HUES48 (cell line): ENCODE results near the gene DEPP1.

ENCODE experiments used
- H3K27ac ChIP-seq: one replicate; pipeline ENCODE4 v1.7.0; 2013; ENCODE audit warnings: low read depth, low read length, inconsistent platforms
- H3K27me3 ChIP-seq: 2 replicates; pipeline ENCODE4 v1.6.1; 2013; ENCODE audit warnings: mild to moderate bottlenecking, low read length; ENCODE audit not compliant: control insufficient read depth, insufficient read depth
- H3K36me3 ChIP-seq: 2 replicates; pipeline ENCODE4 v1.6.1; 2013; ENCODE audit warnings: low read length; ENCODE audit not compliant: control insufficient read depth, insufficient read depth
- H3K4me1 ChIP-seq: 2 replicates; pipeline ENCODE4 v1.6.1; 2013; ENCODE audit warnings: mild to moderate bottlenecking, low read length; ENCODE audit not compliant: control insufficient read depth, insufficient read depth
- H3K4me3 ChIP-seq: 2 replicates; pipeline ENCODE4 v1.5.1; 2013; ENCODE audit warnings: mild to moderate bottlenecking, low read depth, low read length
- H3K9ac ChIP-seq: 2 replicates; pipeline ENCODE4 v1.6.1; 2013; ENCODE audit warnings: mild to moderate bottlenecking, low read depth, low read length, moderate library complexity
- H3K9me3 ChIP-seq: 2 replicates; pipeline ENCODE4 v1.6.1; 2013; ENCODE audit warnings: low read length; ENCODE audit not compliant: control insufficient read depth, insufficient read depth

The DEPP1 gene

DNA sequence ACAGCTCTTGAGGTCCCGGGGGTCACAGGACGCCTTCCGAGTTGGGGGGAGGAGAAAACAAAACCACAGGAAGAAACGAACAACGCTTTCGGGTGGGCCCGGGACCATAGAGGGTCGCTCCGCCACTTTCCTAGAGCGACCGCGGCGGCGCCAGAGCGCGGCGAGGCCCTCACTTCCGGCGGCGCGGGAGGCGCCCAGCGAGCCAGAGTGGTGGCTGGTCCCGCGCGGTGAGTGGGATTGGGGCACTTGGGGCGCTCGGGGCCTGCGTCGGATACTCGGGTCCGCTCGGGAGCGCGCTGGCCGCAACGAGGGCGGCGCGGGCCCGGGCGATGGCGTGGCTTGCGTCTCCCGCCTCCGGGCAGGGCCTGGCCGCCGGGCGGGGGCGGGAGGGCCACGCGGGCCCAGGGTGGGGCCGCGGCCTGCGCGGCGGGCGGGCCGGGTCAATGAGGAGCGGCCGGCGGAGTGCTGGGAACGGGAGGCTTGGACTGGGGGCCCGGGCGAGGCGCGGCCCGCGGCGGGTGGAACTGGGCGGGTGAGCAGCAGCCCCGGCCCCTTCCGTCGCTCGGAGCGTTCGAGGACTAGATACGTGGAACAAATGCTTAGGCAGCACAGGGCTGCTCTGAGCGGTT is 22.3 kb upstream of the DEPP1 start, which contains the start of gene ZNF22:
Gene ZNF22, plus strand, starts transcription at position 172 of the 629 bp plus-strand sequence. CDS start 2,446 bp downstream, outside the sequence.
- H3K27me3 ChIP-seq = peaks cover 5% of the 10 kb centered on the region; the same call in 1 of the 2 replicates
- H3K4me3 ChIP-seq = peak within 1 kb of the TSS; percentile 64
- peaks cover 11% of the 10 kb centered on the region for H3K4me1 ChIP-seq
- H3K36me3 ChIP-seq = peaks cover 24% of the 10 kb centered on the region
- H3K27ac ChIP-seq = peak within 1 kb of the TSS; percentile 76
- H3K9me3 ChIP-seq = no peaks in the 10 kb centered on the region
- H3K9ac ChIP-seq = peak within 1 kb of the TSS; percentile 65

DNA sequence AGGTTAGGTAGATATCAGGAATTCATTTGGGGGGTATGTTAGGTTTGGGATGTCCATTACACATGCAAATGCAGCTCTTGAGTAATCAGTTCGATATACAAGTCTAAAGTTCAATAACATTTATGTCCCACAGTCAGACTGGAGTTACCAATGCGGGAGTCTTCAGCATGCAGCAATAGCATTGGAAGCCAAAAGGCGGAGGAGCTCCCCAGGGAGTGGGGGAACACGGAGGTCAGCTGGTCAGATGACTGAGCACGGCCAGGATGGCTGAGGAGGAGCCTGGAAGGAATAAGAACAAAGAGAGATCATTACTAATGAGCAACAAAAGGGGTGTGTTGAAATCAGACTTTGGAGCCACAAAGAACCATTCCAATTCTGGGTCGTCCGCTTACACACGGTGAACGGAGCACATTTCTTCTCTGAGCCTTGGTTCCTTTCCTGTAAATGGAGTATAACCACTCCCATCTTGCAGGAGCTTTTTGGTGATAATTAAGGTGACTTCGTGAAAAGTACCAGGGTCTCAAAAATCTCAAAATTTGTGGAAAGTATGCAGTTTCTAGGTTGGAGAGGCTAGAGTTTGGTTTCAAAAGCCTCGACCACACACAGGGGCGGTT is 21.6 kb upstream of the DEPP1 start:
- peak overlapping the region; percentile 65 for H3K9ac ChIP-seq
- H3K4me3 ChIP-seq = peak overlapping the region; percentile 64
- peaks cover 21% of the 10 kb centered on the region for H3K36me3 ChIP-seq
- H3K9me3 ChIP-seq = no peaks in the 10 kb centered on the region
- H3K27me3 ChIP-seq = peaks cover 5% of the 10 kb centered on the region; the same call in 1 of the 2 replicates
- H3K27ac ChIP-seq = peak overlapping the region; percentile 76
- H3K4me1 ChIP-seq = peaks cover 11% of the 10 kb centered on the region

DNA sequence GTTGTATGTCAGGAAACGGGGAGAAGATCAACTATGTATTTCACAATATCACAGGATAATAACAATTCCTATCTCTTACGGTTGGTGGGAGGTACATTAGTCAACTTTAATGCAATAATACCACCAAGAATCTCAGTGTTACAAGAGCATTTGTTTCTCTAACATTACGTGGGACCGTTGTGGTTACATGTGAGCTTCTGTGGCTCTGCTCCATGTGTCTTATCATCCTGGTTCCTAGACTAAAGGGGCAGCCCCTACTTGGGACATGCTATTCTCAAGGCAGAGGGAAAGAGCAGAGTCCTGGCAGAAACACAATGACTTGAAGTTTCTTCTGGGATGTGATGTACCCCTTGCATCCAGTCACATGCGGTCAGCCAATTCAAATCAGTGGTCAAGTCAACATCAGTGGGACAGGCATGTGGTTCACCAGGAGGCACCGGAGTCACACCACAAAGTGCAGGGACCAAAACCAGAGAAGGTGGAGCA is 19.6 kb upstream of the DEPP1 start:
- H3K36me3 ChIP-seq = peaks cover under 1% of the 10 kb centered on the region
- H3K4me3 ChIP-seq = no peak overlapping the region
- peaks cover 18% of the 10 kb centered on the region for H3K4me1 ChIP-seq
- peaks cover 5% of the 10 kb centered on the region; the same call in 1 of the 2 replicates for H3K27me3 ChIP-seq
- no peaks in the 10 kb centered on the region for H3K9me3 ChIP-seq
- no peak overlapping the region for H3K27ac ChIP-seq
- H3K9ac ChIP-seq = no peak overlapping the region

DNA sequence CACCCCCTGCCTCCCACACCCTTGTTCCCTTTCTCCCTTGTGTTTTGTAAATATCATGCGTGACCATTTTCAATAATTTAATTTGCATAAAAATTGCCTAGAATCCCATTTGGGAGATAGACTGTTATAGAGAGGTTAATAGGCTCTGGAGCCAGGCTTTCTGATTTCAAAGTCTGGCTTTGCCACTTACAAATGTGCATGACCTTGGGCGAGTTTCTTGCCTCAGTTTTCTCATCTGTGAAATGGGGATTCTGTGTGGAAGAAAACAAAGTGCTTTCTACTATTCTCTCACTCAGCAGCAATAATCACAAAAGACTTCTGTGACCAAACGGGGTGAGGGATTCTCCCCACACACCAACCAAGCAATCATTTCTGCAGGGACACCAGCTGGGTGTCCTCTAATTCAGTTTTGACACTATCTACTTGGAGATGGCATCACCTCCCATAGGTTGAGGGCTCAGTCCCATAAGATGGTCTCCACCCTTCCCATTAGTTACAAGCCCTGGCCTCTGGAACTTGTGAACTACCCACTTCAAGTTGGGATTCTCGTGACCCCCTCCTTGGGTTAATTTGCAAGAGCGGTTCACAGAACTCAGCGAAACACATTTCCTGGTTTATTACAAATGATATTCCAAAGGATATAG is 18.6 kb upstream of the DEPP1 start:
- Histone ChIP-seq H3K4me1 (peaks cover 18% of the 10 kb centered on the region), H3K9ac (no peak overlapping the region), H3K27me3 (peaks cover 5% of the 10 kb centered on the region; the same call in 1 of the 2 replicates), H3K27ac (no peak overlapping the region), H3K36me3 (no peaks in the 10 kb centered on the region), H3K9me3 (no peaks in the 10 kb centered on the region), H3K4me3 (no peak overlapping the region)

DNA sequence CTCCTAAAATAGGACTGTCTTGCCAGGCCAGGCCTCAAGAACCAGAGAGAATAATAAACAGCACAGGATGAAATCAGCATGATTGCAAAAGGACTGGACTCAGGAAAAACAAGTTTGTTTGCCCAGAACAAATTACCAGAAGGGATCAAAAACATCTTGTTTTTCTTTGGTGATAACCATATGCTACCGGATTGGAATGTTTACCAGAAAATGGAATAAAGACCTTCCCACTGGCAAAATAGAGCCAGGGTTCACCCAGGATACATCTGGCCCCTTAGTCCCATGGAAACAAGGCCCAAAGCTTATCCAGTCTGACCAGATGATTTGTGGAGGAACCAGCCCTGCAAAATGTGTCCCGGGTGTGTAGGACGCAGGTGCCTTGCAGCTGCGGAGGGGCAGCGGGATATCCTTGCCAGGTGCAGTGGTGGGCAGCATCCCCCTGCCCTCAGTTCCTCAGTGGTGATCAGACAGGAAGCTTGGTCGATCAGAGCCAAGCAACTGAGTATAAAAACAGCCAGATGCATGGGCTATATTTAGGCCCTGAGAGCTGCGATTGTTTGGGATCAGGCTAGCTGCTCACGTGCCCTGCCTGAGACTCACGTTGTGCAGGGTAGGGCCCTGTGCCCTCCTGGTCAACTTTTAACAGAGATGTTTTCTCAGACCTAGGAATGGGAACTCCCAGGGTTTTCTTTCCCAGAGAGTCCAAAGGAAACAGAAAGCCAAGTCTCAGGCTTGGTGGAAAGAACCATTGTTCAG is 17.5 kb upstream of the DEPP1 start:
- no peak overlapping the region for H3K27ac ChIP-seq
- peaks cover 25% of the 10 kb centered on the region for H3K4me1 ChIP-seq
- H3K4me3 ChIP-seq = no peak overlapping the region
- H3K27me3 ChIP-seq = peaks cover 5% of the 10 kb centered on the region; the same call in 1 of the 2 replicates
- no peaks in the 10 kb centered on the region for H3K9me3 ChIP-seq
- 0 out of 2 replicates have a peak, but pooled peaks cover 4% of the 10 kb centered on the region for H3K36me3 ChIP-seq
- H3K9ac ChIP-seq = no peak overlapping the region

DNA sequence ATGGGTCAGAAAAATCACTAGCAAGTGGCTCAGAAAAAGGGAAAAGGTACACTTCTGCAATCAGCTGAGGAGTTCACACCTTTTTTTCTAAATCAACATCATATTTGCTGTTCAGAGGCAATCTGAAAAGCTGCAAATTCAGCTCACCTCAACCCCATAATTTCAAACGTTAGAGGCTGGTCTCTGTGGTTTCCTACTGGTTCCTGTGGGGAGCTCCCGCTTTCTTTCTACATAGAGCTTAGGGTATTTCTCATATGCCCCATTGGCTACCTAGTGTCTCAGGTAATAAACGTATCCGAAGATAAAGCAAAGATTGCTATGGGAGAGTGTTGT is 16.9 kb upstream of the DEPP1 start:
- Histone ChIP-seq H3K4me1 (peaks cover 30% of the 10 kb centered on the region), H3K27ac (no peak overlapping the region), H3K9me3 (no peaks in the 10 kb centered on the region), H3K4me3 (no peak overlapping the region), H3K27me3 (peaks cover 5% of the 10 kb centered on the region; the same call in 1 of the 2 replicates), H3K9ac (no peak overlapping the region), H3K36me3 (0 out of 2 replicates have a peak, but pooled peaks cover 4% of the 10 kb centered on the region)

DNA sequence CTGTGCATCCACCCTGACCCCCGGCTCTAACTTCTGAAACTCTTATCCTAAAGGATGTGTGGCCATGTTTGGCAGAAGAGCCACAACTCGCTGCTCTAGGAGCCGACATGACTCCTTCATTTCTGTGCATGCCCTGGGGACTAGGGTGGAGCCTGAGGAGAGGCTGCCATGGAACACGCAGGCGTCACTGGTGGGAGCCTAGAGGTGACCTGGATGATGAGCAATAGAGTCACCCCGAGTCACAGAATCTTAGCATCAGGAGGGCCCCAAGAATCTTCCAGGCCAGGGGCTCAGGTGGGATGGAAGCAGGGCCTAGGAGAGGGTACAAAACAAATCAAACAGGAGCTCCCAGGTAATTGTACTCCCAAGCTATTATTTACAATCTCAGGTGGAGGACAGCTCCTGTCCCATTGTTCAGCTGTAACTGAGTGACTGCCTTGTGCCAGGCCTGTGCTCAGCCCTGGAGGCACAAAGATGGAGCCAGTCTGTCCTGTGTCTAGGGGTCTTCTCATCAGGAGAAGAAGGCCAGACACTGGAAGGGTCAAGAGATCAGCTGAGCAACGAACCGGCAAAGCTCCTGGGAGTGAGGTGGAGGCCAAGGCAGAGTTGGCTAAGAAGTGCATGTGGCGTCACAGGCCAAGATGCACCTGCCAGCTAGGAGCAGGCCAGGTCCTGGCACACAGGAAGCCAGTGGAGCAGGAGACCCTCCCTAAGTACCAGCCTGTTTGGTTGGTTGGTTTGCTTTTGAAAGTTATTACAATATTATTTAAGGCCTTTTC is 16.3 kb upstream of the DEPP1 start:
- Histone ChIP-seq H3K4me1 (peaks cover 32% of the 10 kb centered on the region), H3K36me3 (0 out of 2 replicates have a peak, but pooled peaks cover 4% of the 10 kb centered on the region), H3K27ac (no peak overlapping the region), H3K9me3 (no peaks in the 10 kb centered on the region), H3K27me3 (no peaks in the 10 kb centered on the region), H3K9ac (no peak overlapping the region), H3K4me3 (no peak overlapping the region)

DNA sequence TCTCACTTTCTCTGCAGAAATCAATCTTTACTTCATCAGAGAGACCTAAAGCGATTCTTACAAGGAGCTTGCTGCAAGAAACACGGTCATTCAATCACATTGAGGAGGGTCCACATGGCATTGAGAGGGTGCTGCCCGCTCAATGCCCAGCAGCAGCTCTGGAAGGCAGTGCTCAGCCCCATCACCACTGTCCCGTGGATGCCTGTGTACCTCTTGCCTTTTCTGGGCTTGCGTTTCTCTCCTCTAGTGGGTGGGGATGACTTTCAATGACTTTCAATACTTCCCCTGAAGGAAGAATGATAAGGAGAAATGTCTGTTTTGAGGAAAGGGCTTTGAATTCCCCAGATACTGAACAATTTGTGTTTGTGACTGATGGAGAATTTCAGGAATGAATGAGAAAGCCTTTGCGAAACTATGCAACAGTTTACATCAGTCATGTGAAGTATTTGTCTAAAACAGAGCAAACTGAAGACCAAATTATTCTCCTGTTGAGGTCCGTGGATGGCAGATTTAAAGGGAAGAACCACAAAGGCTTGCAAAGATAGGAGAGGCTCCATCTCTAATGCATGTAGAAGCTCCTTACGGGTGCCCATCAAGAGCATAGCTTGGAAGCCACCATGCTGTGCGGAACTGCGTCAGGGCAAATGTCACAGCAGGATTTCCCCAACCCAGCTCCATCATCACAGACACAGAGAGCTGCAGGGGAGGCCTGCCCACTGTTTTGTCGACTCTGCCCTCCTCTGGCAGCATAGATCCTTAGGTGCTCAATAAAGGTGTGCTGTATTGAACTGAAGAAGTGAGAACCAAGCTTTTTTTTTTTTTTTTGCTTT is 15.5 kb upstream of the DEPP1 start:
- no peak overlapping the region for H3K27ac ChIP-seq

DNA sequence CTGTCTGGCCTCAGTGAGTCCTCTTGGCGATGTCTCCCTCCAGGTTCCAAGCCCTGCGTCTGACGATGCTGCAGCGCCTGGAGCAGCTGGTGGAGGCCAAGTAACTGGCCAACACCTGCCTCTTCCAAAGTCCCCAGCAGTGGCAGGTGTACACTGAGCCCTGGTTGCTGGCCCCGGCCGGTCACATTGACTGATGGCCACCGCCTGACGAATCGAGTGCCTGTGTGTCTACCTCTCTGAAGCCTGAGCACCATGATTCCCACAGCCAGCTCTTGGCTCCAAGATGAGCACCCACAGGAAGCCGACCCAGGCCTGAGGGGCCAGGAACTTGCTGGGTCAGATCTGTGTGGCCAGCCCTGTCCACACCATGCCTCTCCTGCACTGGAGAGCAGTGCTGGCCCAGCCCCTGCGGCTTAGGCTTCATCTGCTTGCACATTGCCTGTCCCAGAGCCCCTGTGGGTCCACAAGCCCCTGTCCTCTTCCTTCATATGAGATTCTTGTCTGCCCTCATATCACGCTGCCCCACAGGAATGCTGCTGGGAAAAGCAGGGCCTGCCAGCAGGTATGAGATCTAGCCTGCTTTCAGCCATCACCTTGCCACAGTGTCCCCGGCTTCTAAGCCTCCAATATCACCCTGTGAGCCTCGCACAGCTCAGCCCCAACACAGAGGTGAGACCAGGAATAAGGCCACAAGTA is 14.8 kb upstream of the DEPP1 start:
- Histone ChIP-seq H3K27ac (no peak overlapping the region), H3K36me3 (0 out of 2 replicates have a peak, but pooled peaks cover 4% of the 10 kb centered on the region), H3K4me1 (peaks cover 46% of the 10 kb centered on the region), H3K9ac (no peak overlapping the region), H3K27me3 (peaks cover 7% of the 10 kb centered on the region), H3K4me3 (no peak overlapping the region), H3K9me3 (no peaks in the 10 kb centered on the region)

More for the DNA sequence above, 15.5 kb upstream of the DEPP1 start:
- no peaks in the 10 kb centered on the region for H3K9me3 ChIP-seq
- H3K9ac ChIP-seq = no peak overlapping the region
- peaks cover 2% of the 10 kb centered on the region; the same call in 1 of the 2 replicates for H3K27me3 ChIP-seq
- 0 out of 2 replicates have a peak, but pooled peaks cover 4% of the 10 kb centered on the region for H3K36me3 ChIP-seq
- peaks cover 40% of the 10 kb centered on the region for H3K4me1 ChIP-seq
- H3K4me3 ChIP-seq = no peak overlapping the region
